Measurements from ENCODE around the gene OR4K13.

DNA sequence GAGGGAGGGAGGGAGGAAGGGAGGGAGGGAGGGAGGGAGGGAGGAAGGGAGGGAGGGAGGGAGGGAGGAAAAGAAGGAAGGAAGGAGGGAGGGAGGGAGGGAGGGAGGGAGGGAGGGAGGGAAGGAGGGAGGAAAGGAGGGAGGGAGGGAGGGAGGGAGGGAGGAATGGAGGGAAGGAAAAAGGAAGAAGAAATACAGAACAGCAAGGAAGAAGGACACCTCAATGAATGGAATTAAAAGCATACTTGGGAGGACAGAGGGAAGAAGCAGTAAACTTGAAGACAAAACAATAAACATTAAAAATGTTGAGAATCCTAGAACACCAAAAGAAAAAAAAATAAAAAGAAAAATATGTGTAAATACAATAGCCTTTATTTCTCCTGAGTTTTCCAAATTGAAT is 27.7 kb downstream of the OR4K13 start:
- TF ChIP-seq, protein P1, sequence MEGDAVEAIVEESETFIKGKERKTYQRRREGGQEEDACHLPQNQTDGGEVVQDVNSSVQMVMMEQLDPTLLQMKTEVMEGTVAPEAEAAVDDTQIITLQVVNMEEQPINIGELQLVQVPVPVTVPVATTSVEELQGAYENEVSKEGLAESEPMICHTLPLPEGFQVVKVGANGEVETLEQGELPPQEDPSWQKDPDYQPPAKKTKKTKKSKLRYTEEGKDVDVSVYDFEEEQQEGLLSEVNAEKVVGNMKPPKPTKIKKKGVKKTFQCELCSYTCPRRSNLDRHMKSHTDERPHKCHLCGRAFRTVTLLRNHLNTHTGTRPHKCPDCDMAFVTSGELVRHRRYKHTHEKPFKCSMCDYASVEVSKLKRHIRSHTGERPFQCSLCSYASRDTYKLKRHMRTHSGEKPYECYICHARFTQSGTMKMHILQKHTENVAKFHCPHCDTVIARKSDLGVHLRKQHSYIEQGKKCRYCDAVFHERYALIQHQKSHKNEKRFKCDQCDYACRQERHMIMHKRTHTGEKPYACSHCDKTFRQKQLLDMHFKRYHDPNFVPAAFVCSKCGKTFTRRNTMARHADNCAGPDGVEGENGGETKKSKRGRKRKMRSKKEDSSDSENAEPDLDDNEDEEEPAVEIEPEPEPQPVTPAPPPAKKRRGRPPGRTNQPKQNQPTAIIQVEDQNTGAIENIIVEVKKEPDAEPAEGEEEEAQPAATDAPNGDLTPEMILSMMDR (IDR thresholded peaks at IDR 0.05 in 2 of 3, conservative IDR thresholded peaks at IDR 0.05 in 1 of 3; ENCODE audit: borderline replicate concordance in 1 of 3, insufficient read depth in 1 of 3, low read depth in 2 of 3, low read length in 2 of 3) = no peak
- TF ChIP-seq SRF (IDR thresholded peaks at IDR 0.05; ENCODE audit: low read depth) = no peak
- TF ChIP-seq POLR2A (IDR thresholded peaks at IDR 0.05; ENCODE audit: borderline replicate concordance, extremely low read depth, insufficient read depth, insufficient read length) = no peak
- TF ChIP-seq JUND (IDR thresholded peaks at IDR 0.05) = no peak
- TF ChIP-seq, protein P2, sequence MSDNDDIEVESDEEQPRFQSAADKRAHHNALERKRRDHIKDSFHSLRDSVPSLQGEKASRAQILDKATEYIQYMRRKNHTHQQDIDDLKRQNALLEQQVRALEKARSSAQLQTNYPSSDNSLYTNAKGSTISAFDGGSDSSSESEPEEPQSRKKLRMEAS (IDR thresholded peaks at IDR 0.05) = no peak
- TF ChIP-seq EGR1 (IDR thresholded peaks at IDR 0.05; ENCODE audit: low read depth) = no peak
- TF ChIP-seq YY1 (IDR thresholded peaks at IDR 0.05; ENCODE audit: extremely low read depth, insufficient replicate concordance, low read depth, low read length) = no peak
- TF ChIP-seq EZH2 (IDR thresholded peaks at IDR 0.05) = no peak
- TF ChIP-seq, protein P3, sequence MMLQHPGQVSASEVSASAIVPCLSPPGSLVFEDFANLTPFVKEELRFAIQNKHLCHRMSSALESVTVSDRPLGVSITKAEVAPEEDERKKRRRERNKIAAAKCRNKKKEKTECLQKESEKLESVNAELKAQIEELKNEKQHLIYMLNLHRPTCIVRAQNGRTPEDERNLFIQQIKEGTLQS (IDR thresholded peaks at IDR 0.05) = no peak
- TF ChIP-seq POLR2AphosphoS5 (IDR thresholded peaks at IDR 0.05; ENCODE audit: low read depth, low read length) = no peak
- TF ChIP-seq SP1 (IDR thresholded peaks at IDR 0.05; ENCODE audit: low read depth) = no peak
- TF ChIP-seq TCF7L2 (IDR thresholded peaks at IDR 0.05; ENCODE audit: borderline replicate concordance, extremely low read depth, insufficient read depth, insufficient read length) = no peak
- TF ChIP-seq, protein P4, sequence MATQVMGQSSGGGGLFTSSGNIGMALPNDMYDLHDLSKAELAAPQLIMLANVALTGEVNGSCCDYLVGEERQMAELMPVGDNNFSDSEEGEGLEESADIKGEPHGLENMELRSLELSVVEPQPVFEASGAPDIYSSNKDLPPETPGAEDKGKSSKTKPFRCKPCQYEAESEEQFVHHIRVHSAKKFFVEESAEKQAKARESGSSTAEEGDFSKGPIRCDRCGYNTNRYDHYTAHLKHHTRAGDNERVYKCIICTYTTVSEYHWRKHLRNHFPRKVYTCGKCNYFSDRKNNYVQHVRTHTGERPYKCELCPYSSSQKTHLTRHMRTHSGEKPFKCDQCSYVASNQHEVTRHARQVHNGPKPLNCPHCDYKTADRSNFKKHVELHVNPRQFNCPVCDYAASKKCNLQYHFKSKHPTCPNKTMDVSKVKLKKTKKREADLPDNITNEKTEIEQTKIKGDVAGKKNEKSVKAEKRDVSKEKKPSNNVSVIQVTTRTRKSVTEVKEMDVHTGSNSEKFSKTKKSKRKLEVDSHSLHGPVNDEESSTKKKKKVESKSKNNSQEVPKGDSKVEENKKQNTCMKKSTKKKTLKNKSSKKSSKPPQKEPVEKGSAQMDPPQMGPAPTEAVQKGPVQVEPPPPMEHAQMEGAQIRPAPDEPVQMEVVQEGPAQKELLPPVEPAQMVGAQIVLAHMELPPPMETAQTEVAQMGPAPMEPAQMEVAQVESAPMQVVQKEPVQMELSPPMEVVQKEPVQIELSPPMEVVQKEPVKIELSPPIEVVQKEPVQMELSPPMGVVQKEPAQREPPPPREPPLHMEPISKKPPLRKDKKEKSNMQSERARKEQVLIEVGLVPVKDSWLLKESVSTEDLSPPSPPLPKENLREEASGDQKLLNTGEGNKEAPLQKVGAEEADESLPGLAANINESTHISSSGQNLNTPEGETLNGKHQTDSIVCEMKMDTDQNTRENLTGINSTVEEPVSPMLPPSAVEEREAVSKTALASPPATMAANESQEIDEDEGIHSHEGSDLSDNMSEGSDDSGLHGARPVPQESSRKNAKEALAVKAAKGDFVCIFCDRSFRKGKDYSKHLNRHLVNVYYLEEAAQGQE (IDR thresholded peaks at IDR 0.05; ENCODE audit: low read depth) = no peak
